Astrocyte of the cerebellum (primary cell): ENCODE data around the gene PLET1.

Experiments
- DNase-seq: peaks from one replicate; pipeline ENCODE4 v3.0.0-alpha.2; 2011; ENCODE audit warnings: low read depth
- H3K4me3 ChIP-seq: 2 replicates; pipeline ENCODE4 v1.5.1; 2011; ENCODE audit warnings: mild to moderate bottlenecking, low read depth, low read length, moderate library complexity
- in situ Hi-C: cut with HindIII; loops from 2 replicates; pipeline ENCODE4 v1.10.0; 2017; ENCODE audit warnings: low sequenced_read_pairs
- TF ChIP-seq, protein P1 (sequence below): IDR thresholded peaks from 2 replicates; pipeline ENCODE4 v1.5.1; 2012; ENCODE audit warnings: low read length, low read depth, moderate library complexity, mild to moderate bottlenecking; ENCODE audit errors: missing control alignments

Gene PLET1

DNA sequence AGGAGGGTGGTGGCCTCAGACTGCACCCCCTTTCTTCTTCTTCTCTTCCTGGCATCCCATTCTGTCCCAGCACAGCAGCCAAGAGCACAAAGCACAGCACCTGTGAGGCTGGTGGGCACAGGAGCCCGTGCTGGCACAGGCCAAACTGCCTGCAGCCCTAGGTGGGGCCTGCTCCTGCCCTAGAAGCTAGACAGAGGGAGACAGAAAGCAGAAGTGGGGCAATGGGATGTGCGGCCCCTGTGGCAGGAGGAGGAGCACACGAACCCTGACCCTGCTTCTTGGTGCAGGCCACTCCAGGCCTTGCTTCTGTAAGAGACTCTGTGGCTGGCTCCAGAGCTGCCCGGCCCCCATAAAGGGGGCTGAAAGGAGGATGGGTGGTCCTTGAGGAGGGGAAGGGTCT lies 38.4 kb downstream of the PLET1 start:
- in situ Hi-C loops, result no loop called here
- DNase-seq, result no peak
- no peak overlapping the region for H3K4me3 ChIP-seq
- TF ChIP-seq, protein P1, sequence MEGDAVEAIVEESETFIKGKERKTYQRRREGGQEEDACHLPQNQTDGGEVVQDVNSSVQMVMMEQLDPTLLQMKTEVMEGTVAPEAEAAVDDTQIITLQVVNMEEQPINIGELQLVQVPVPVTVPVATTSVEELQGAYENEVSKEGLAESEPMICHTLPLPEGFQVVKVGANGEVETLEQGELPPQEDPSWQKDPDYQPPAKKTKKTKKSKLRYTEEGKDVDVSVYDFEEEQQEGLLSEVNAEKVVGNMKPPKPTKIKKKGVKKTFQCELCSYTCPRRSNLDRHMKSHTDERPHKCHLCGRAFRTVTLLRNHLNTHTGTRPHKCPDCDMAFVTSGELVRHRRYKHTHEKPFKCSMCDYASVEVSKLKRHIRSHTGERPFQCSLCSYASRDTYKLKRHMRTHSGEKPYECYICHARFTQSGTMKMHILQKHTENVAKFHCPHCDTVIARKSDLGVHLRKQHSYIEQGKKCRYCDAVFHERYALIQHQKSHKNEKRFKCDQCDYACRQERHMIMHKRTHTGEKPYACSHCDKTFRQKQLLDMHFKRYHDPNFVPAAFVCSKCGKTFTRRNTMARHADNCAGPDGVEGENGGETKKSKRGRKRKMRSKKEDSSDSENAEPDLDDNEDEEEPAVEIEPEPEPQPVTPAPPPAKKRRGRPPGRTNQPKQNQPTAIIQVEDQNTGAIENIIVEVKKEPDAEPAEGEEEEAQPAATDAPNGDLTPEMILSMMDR, result no peak

DNA sequence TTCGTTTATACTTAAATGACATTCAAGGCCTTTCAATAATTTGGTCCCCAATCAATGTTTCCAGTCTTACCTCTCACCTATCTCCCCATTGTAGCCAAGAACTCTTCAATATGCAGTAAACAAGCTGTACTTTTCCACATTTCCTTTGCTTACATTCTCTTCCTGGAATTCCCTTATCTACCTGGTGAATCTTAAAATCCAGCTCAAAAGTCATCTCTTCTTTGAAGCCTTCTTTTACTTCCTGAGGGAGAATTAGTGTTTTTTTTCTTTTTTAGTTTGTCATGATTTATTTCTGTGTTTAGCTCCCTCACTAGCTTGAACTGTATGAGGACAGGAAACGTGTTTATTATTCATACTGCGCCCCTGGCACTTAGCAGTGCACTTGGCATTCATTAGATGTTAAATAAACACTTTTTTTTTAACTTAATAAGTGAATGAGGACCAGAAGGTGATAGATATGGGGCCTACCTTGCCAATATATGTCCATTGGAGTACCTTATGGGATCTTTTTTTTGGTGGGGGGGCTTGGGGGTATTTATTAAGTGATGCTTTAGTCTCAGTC lies 39.3 kb downstream of the PLET1 start:
- H3K4me3 ChIP-seq, result no peak overlapping the region
- DNase-seq, result no peak
- in situ Hi-C loops, result no loop called here
- TF ChIP-seq, protein P1, result no peak

DNA sequence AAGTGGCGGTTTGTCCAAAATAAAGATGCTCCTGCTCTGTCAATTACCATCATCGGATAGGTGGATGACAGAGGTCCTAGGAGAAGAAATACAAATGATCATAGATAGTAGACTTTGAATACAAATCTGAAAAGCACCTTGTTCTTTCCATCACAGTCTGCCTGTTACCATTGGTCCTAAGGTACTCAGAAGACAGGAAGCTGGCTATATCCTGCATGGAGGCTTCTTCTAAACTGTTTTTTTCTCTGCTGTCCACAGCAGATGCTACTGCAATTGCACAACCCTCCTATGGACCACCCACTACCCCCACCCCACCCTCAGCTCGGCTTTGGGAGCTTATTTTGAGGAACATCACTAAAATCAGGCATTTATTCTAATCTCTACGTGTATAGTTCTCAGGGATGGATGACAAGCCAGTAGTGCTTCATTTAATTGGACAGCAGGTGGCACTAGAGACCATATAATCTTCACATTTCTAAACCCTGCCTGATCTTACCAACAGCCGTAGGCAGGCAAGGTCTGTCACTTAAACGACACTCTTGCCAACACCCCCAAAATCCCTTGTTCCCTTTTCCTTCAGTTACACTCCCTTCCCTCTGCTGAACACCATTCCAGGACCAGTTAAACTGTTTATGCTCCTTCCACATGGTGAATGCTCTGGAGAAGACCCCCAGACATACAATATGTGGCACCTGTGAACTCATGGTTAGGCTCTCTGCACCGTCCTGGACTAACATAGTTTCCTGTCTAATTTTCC lies 41.0 kb downstream of the PLET1 start:
- in situ Hi-C loops, result loop anchor here (5.0 kb wide), 1 partner anchor 73 kb away; no protein-coding TSS in a partner anchor
- no peak overlapping the region for H3K4me3 ChIP-seq
- TF ChIP-seq, protein P1, result peak; percentile 63
- peak; percentile 68 for DNase-seq

DNA sequence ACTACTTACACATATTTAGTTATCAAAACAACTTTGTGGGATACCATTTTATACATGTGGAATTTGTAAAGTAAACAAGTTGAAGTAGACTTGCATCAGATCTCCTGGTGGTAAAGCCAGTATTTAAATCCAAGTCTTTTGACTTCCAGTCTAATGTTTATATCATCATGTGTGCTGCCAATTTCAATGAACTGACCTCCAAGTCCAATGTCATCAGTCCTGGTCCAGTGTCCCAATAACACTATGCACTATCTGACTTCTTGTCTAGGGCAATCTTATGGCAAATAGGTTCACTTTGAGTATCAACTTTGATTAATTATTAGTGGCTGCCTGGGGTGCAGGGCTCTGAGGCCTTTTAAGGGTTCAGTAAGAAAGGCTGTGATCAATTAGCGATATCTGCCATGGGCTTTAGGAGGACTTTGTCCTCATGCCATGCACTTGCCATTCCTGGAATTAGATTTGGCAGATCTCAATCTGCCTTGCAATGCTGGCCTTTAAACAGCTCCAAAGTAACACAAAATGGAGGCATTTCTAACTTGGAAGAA lies 44.0 kb downstream of the PLET1 start:
- H3K4me3 ChIP-seq, result no peak overlapping the region
- TF ChIP-seq, protein P1, result no peak
- DNase-seq, result no peak
- in situ Hi-C loops, result loop anchor here (5.0 kb wide), 1 partner anchor 76 kb away; no protein-coding TSS in a partner anchor

DNA sequence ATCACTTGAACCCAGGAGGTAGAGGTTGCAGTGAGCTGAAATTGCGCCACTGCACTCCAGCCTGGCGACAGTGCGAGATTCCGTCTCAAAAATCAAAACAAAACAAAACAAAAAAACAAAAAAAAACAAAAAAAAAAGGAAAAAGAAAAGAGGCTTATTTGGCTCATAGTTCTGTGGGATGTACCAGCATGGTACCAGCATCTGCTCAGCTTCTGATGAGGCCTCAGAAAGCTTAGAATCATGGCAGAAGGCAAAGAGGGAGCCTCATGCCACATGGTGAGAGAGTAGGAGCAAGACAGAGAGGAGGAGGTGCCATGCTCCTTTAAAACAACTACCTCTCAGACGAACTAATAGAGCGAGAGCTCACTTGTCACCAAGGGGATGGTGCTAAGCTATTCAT lies 45.0 kb downstream of the PLET1 start:
- no peak for DNase-seq
- TF ChIP-seq, protein P1, result no peak

DNA sequence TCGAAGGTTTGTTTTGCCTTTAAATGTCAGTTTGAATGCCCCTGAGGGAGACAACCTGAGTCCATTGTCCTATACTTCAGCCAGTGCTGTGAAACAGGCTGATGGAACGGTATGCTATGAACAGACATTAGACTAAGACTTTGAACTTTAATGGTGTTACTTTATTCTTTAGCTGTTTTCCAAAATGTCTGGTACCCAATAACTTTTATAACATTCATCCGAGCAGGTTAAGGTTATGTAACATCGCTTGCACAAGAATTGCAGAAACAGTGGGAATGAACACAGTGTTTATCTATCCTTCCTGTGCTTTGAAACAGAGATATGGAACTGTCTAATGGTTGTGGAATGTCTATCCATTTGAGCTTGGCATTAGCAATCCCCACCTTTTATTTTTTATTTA lies 46.9 kb downstream of the PLET1 start:
- DNase-seq, result no peak
- in situ Hi-C loops, result no loop called here
- no peak overlapping the region for H3K4me3 ChIP-seq
- TF ChIP-seq, protein P1, result no peak

More for the DNA sequence above, 45.0 kb downstream of the PLET1 start:
- in situ Hi-C loops, result loop anchor here (5.0 kb wide), 1 partner anchor 77 kb away; no protein-coding TSS in a partner anchor
- H3K4me3 ChIP-seq, result no peak overlapping the region
